ENCODE data around the gene KCNQ1OT1.

Gene KCNQ1OT1

DNA sequence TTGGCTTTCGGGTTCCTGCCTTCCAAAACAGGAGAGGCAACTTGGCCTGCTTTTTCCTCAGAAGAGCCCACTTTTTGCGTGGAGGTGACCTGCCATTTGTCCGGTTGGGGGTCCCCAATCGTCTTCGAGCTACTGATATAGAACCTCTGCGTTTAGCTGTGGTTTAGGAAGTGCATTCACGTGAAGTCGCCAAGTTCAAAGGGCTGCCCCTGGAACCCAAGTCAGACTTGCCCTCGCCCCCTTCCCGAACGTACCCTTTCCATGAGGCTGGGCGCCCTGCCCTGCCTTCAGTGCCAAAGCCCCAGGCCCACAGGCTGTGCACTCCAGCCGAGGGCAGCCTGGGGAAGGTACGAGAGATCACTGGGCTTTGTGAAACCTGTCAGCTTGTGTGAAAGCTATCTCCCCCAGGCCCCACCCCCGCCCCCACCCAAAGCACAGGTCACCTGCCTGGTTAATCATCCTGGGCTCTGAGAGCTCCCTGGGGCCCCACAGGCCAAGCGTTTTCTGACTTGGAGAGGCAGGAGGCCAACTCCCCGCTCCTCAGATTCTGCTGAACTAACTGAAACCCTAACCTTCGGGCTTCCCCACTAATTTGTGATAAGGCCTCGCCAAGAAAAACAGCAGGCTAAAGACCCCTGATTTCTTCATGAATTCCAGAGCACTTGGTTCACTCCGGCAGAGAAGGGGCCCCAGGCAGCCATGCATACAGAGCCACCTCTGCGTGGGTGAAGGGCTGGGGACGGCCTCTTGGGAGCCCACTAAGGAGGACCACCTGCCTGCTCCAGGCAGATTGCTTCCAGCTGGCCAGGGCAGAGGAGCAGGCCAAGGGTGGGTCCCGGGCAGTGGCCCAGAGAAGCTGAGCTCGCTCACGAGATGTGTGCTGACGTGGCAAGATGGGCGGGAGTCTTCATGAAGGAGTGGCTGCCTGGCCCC is 25.8 kb upstream of the KCNQ1OT1 start:
- TF ChIP-seq, protein P1, sequence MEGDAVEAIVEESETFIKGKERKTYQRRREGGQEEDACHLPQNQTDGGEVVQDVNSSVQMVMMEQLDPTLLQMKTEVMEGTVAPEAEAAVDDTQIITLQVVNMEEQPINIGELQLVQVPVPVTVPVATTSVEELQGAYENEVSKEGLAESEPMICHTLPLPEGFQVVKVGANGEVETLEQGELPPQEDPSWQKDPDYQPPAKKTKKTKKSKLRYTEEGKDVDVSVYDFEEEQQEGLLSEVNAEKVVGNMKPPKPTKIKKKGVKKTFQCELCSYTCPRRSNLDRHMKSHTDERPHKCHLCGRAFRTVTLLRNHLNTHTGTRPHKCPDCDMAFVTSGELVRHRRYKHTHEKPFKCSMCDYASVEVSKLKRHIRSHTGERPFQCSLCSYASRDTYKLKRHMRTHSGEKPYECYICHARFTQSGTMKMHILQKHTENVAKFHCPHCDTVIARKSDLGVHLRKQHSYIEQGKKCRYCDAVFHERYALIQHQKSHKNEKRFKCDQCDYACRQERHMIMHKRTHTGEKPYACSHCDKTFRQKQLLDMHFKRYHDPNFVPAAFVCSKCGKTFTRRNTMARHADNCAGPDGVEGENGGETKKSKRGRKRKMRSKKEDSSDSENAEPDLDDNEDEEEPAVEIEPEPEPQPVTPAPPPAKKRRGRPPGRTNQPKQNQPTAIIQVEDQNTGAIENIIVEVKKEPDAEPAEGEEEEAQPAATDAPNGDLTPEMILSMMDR (IDR thresholded peaks at IDR 0.05; ENCODE audit: control insufficient read depth, extremely low read depth, insufficient read depth), result no peak
- no peak for DNase-seq (ENCODE audit: low read depth)
- no peak overlapping the region for H3K4me3 ChIP-seq (ENCODE audit: low read depth, low read length)

DNA sequence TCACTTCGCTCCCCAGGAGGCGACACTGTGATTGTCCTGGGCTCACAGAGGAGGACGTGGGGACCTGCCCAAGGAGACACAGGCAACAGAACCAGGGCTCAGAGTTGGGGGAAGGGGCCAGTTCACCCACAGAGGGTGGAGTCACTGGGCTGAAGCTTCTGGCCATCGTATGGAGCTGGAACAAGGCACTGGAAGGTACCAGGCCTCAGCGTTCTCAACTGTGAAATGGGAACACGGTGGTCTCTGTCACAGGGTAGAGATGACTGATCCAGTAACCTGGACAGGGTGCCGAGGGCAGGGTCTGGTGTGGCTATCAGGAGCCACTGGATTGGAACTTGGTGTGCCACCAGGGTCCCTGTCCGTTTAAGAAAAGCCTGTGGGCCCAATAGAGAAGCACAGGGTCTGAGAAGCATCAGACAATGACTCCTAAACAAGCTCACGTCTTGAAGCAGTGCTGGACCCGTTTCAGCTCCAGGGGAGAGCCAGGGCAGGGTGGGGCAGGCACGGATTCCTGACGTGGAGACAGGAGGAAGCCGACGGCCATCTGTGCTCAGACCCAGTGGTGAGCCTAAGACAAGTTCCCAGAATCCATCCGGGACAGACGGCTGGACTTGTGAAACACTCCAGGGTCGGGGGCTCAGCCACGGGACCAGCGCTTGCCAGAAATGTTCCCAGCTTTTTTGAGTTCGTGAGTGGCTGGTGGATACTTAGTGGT is 25.0 kb upstream of the KCNQ1OT1 start:
- no peak for DNase-seq (ENCODE audit: low read depth)
- no peak overlapping the region for H3K4me3 ChIP-seq (ENCODE audit: low read depth, low read length)
- TF ChIP-seq, protein P1 (IDR thresholded peaks at IDR 0.05; ENCODE audit: control insufficient read depth, extremely low read depth, insufficient read depth), result no peak

DNA sequence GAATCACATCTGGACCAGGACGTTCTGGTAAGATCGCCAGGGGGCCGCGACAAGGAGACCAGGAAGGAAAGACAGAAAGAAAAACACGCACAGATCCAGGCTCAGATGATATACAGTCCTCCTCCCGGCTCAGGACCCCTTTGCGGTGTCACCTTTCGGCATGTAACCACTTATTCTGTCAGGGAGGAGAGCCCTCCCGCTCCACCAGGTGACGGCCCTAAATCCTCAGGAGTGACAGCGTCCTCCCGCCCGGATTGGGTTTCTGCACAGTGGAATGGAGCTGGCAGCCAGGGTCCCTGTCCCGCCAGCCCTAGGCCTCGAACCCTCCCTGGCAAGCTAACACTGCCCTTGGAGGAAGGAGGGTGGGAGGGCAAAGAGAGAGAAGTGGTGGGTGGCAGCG is 24.3 kb upstream of the KCNQ1OT1 start:
- no peak overlapping the region for H3K4me3 ChIP-seq (ENCODE audit: low read depth, low read length)
- TF ChIP-seq, protein P1 (IDR thresholded peaks at IDR 0.05; ENCODE audit: control insufficient read depth, extremely low read depth, insufficient read depth), result no peak
- no peak for DNase-seq (ENCODE audit: low read depth)

DNA sequence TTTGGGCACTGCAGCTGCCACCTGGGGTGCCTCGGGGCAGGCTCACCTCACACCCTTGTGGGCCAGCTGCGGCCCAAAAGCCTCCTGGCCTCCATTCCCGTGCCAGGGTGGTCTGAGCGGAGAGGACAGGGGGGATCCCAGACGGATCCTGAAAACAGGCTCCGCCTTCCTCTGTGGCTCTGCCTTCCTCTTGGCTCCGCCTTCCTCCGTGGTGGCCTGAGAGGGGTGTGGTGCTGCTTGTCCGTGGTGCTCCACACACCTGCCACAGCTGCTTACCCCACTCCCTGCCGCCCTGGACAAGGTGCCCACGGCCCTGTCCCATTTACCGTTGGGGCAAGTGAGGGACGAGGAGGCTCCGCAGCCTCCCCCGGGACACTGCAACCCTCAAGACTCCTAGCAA is 23.2 kb upstream of the KCNQ1OT1 start:
- TF ChIP-seq, protein P1 (IDR thresholded peaks at IDR 0.05; ENCODE audit: control insufficient read depth, extremely low read depth, insufficient read depth), result no peak
- H3K4me3 ChIP-seq (ENCODE audit: low read depth, low read length), result no peak overlapping the region
- no peak for DNase-seq (ENCODE audit: low read depth)

DNA sequence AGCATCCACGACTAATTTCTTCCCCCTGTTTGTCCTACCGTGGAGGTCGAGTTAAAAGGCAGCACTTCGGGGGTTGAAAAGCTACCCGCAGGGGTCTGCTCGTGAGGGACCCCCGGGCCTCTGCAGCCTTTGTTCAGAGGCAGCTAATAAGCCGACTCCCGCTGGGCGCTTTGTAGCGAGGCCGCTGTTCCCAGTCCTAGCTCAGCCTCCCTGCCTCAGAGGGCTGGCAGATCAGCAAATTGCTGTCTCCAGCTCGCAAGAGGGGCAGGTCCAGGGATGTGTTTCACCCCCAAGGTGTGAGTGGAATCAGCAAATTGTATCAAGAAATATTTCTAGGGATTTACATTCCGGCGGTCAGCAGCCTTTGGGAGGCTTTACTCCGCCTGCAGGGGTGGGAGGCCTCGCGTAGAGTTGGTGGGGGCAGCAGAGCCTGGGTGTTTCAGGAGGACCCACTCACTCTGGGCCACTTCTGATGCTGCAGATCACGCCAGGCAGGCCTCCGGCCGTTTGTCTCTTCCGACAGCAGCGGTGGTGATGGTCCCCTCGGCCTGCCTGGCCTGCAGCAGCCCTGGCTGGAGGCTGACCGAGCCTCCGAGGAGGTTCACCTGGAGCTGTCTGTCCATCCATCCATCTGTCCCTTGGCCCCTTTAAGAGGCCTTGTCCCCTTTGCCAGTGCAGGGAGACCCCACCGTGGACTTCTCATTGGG is 21.6 kb upstream of the KCNQ1OT1 start:
- H3K4me3 ChIP-seq (ENCODE audit: low read depth, low read length), result no peak overlapping the region
- DNase-seq (ENCODE audit: low read depth), result no peak
- TF ChIP-seq, protein P1 (IDR thresholded peaks at IDR 0.05; ENCODE audit: control insufficient read depth, extremely low read depth, insufficient read depth), result no peak

DNA sequence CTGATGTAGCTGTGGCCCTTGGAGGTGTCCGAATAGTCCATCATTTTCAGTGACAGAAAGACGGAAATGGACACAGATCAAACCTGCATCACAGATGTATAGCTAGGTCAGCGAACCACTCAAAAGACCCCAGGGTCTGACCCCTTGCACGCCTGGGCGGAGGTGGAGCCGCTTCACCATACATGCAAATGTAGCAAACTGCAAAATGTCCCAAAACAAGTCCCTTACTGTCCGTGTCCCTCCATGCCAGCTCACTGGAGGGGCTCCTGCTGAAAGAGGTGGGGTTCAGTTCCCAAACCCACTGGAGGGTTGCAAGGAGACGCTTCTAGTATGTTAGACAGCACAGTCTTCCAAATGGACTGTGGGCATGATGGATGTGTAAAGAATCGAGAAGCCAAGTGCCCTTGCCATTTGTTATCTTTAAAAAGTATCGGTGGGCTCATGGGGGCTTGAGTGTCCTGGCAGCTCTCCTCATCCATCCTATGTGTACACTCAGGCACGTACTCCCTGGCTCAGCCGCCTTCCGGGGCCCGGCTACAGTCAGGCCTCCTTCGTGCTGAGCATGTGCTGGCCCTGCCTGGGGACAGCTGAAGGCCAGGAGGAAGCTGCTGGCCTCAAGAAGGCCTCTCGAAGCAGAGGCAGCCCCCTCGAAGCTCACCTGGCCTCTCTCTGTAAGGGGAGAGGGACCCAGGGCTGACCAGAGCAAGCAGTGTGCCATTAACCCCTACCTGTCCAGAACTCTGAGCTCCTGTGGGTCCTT is 20.2 kb upstream of the KCNQ1OT1 start:
- TF ChIP-seq, protein P1 (IDR thresholded peaks at IDR 0.05; ENCODE audit: control insufficient read depth, extremely low read depth, insufficient read depth), result no peak
- H3K4me3 ChIP-seq (ENCODE audit: low read depth, low read length), result no peak overlapping the region
- no peak for DNase-seq (ENCODE audit: low read depth)

Measured in LNCaP clone FGC (cell line).